Smooth muscle cell (in vitro differentiated cells): ENCODE measurements around the gene GRIA4. TPM values are rescaled to one million over a fixed set of nuclear protein-coding genes. Genes with fewer than 3 reads are reported as not detected.
"Not testable (repeated sequence)": the region's sequence is repeated elsewhere in the genome, so short reads cannot be mapped to it uniquely, and the experiment has no call there.

Source experiments
- DNase-seq: peaks from one replicate; lab custom pipeline; 2025; ENCODE audit not compliant: unreplicated experiment; lab: John Stamatoyannopoulos, UW
- H2AFZ ChIP-seq: fragments of 200-600 bp; sonication (generic); 2 replicates; pipeline ENCODE4 v1.6.0; 2016; ENCODE audit warnings: antibody characterized with exemption, low read depth, mild to moderate bottlenecking
- H3F3A ChIP-seq: fragments of 200-600 bp; sonication (generic); 2 replicates; pipeline ENCODE4 v1.6.0; 2017; ENCODE audit warnings: antibody characterized with exemption, low read depth
- H3K27ac ChIP-seq: fragments of 200-600 bp; sonication (generic); 2 replicates; pipeline ENCODE4 v1.5.1; 2016; ENCODE audit warnings: low read depth, mild to moderate bottlenecking
- H3K27me3 ChIP-seq: fragments of 200-600 bp; sonication (generic); 2 replicates; pipeline ENCODE4 v1.6.1; 2016; ENCODE audit warnings: low read depth, mild to moderate bottlenecking
- H3K36me3 ChIP-seq: fragments of 200-600 bp; sonication (generic); 2 replicates; pipeline ENCODE4 v1.5.1; 2016; ENCODE audit warnings: low read depth
- H3K4me1 ChIP-seq: fragments of 200-600 bp; sonication (generic); 2 replicates; pipeline ENCODE4 v1.5.1; 2016; ENCODE audit warnings: low read depth
- H3K4me2 ChIP-seq: fragments of 200-600 bp; sonication (generic); 2 replicates; pipeline ENCODE4 v1.6.0; 2016; ENCODE audit warnings: mild to moderate bottlenecking
- H3K4me3 ChIP-seq: fragments of 200-600 bp; sonication (generic); 2 replicates; pipeline ENCODE4 v1.5.1; 2016; ENCODE audit warnings: mild to moderate bottlenecking
- H3K79me2 ChIP-seq: fragments of 200-600 bp; sonication (generic); 2 replicates; pipeline ENCODE4 v1.6.0; 2016; ENCODE audit warnings: low read depth, mild to moderate bottlenecking
- H3K9ac ChIP-seq: fragments of 200-600 bp; sonication (generic); 2 replicates; pipeline ENCODE4 v1.6.0; 2016; ENCODE audit warnings: low read depth
- H3K9me3 ChIP-seq: fragments of 200-600 bp; sonication (generic); replicated peaks from 2 replicates; pipeline ENCODE4 v1.5.1; 2016; ENCODE audit warnings: low read depth
- H4K20me1 ChIP-seq: fragments of 200-600 bp; sonication (generic); 2 replicates; pipeline ENCODE4 v1.6.0; 2016; ENCODE audit warnings: low read depth
- WGBS: methylation state at CpG from one replicate; pipeline ENCODE4 v1.1.7; 2016; ENCODE audit warnings: low lambda C conversion rate; 5-methylcytosine and 5-hydroxymethylcytosine counted together
- polyA plus RNA-seq: library from polyadenylated mRNA; unstranded; fragments of >200 nt; fragmentation: Nextera tagmentation; extraction: Ambion mirVana; gene quantifications from 2 replicates; pipeline ENCODE4 v1.2.1, GENCODE V29; 2016
- total RNA-seq: library from RNA; depleted of rRNA; stranded (reverse); fragments of >200 nt; gene quantifications from 2 replicates; pipeline ENCODE4 v1.2.3, GENCODE V29; 2014
- TF ChIP-seq, protein P1 (sequence below): fragments of 200-600 bp; sonication (generic); IDR thresholded peaks from 2 replicates; pipeline ENCODE4 v1.5.1; 2017; ENCODE audit warnings: borderline replicate concordance, mild to moderate bottlenecking, antibody characterized with exemption; ENCODE audit not compliant: insufficient read depth, poor library complexity, severe bottlenecking

The GRIA4 gene
- total and polyA plus RNA-seq, 2 experiments from 2014 or later, result 3.1 TPM; not detected in 1

- Histone ChIP-seq H3K9me3 (no peaks in the 10 kb centered on the region), H3K4me2 (no peak overlapping the region), H3K9ac (no peak overlapping the region), H3K27me3 (no peaks in the 10 kb centered on the region), H2AFZ (no peak overlapping the region), H3F3A (no peaks in the 10 kb centered on the region), H3K4me1 (no peaks in the 10 kb centered on the region), H3K4me3 (no peak overlapping the region), H3K36me3 (no peaks in the 10 kb centered on the region), H3K79me2 (no peaks in the 10 kb centered on the region), H4K20me1 (no peaks in the 10 kb centered on the region), H3K27ac (no peak overlapping the region)
- TF ChIP-seq, protein P1, sequence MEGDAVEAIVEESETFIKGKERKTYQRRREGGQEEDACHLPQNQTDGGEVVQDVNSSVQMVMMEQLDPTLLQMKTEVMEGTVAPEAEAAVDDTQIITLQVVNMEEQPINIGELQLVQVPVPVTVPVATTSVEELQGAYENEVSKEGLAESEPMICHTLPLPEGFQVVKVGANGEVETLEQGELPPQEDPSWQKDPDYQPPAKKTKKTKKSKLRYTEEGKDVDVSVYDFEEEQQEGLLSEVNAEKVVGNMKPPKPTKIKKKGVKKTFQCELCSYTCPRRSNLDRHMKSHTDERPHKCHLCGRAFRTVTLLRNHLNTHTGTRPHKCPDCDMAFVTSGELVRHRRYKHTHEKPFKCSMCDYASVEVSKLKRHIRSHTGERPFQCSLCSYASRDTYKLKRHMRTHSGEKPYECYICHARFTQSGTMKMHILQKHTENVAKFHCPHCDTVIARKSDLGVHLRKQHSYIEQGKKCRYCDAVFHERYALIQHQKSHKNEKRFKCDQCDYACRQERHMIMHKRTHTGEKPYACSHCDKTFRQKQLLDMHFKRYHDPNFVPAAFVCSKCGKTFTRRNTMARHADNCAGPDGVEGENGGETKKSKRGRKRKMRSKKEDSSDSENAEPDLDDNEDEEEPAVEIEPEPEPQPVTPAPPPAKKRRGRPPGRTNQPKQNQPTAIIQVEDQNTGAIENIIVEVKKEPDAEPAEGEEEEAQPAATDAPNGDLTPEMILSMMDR, result no peak
- DNase-seq, result no peak
These were observed 158.1 kb downstream of the GRIA4 start for GRCh38 chr11:105767931-105768330.

DNA sequence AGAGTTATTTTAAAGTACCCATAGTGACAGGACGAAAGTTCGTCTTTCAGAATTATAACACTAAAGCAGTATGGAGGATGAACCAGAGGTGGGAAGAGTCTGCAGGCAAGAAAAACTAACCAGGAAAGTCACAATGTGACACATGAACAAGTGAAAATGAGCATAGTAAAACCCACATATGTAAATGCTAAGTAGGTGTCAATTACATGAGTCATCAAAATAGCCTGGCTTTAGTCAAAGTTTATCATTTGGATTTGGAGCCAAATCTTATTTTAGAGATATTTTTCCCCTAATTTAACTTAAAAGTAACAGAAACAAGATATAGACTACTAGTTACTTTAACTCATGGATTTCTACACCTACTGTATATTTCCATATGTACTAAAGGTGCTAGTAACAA, 159.8 kb downstream of the GRIA4 start:
- H3K4me1 ChIP-seq, result no peaks in the 10 kb centered on the region
- no peaks in the 10 kb centered on the region for H4K20me1 ChIP-seq
- no peak overlapping the region for H3K4me3 ChIP-seq
- H3K9me3 ChIP-seq, result no peaks in the 10 kb centered on the region
- H3K36me3 ChIP-seq, result no peaks in the 10 kb centered on the region
- H3K27ac ChIP-seq, result no peak overlapping the region
- H3F3A ChIP-seq, result no peaks in the 10 kb centered on the region
- DNase-seq, result no peak
- H3K27me3 ChIP-seq, result no peaks in the 10 kb centered on the region
- H2AFZ ChIP-seq, result no peak overlapping the region
- H3K9ac ChIP-seq, result no peak overlapping the region
- WGBS, result 94% methylated on average over 2 of the region's 2 CpGs
- H3K4me2 ChIP-seq, result no peak overlapping the region
- TF ChIP-seq, protein P1, result no peak
- no peaks in the 10 kb centered on the region for H3K79me2 ChIP-seq

- not testable (repeated sequence) for H3K4me3 ChIP-seq, H3K27me3 ChIP-seq, H3F3A ChIP-seq, H3K9ac ChIP-seq, H4K20me1 ChIP-seq, H3K4me1 ChIP-seq, H3K9me3 ChIP-seq, H2AFZ ChIP-seq, H3K79me2 ChIP-seq, DNase-seq, H3K27ac ChIP-seq, H3K4me2 ChIP-seq, H3K36me3 ChIP-seq
- 89% methylated on average over 3 of the region's 3 CpGs for whole genome bisulfite sequencing
These were observed 163.6 kb downstream of the GRIA4 start for GRCh38 chr11:105773452-105773851.

DNA sequence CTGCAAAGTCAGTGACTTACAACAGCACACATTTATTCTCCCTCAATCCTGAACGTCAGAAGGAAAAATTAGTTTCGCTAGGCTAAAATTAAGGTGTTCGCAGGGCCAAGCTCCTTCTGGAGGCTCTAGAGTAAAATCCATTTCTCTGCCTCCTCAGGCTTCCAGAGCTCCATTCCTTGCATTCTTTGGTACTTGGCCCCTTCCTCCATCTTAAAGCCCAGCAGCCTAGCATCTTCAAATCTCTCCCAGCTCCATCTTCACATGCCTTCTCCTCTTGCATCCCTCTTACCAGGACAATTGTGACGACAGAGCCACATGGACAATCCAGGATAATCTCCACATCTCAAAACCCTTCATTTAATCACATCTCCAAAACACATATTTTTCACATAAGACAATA, 165.0 kb downstream of the GRIA4 start:
- Histone ChIP-seq H4K20me1 (no peaks in the 10 kb centered on the region), H3K9ac (no peak overlapping the region), H3K36me3 (no peaks in the 10 kb centered on the region), H3K4me3 (no peak overlapping the region), H3K27me3 (no peaks in the 10 kb centered on the region), H3K27ac (no peak overlapping the region), H3K4me1 (no peaks in the 10 kb centered on the region), H3K4me2 (no peak overlapping the region), H3K9me3 (no peaks in the 10 kb centered on the region), H2AFZ (no peak overlapping the region), H3K79me2 (no peaks in the 10 kb centered on the region), H3F3A (no peaks in the 10 kb centered on the region)
- WGBS, result 79% methylated on average over 4 of the region's 4 CpGs
- DNase-seq, result no peak
- TF ChIP-seq, protein P1, result no peak
